ENCODE measurements around the gene KLHL26. TPM values are rescaled to one million over a fixed set of nuclear protein-coding genes. Genes with fewer than 3 reads are reported as not detected.
A peak's percentile ranks its signal among the peaks of the same experiment; 100 is the strongest.

KLHL26 gene
- total RNA-seq, 4 donors from 2014 or later = 9.9 to 16.0 (median 10.9) TPM

DNA sequence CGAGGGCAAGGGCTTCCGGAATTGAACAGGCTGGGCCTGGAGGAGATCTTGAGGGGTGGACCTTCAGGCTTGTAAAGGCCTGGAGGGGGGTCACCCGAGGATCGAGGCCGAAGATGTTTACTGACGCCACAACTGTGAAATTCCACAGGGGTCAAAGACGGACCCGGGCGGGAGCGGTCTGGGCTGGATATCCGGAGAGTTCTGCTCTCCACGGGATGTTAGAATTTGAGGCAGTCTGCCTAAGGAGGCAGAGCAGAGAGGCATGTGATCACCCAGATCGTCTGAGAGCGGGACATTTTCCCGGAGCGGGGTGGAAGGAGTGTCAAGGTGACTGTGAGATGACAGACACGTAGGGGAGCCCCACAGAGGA is 13.2 kb downstream of the KLHL26 start:
- Histone ChIP-seq H3K36me3 (no peaks in the 10 kb centered on the region), H3K4me3 (no peak overlapping the region), H3K4me1 (peaks cover 0 to 24% (median 1%) of the 10 kb centered on the region in 4 donors), H3K9me3 (no peaks in the 10 kb centered on the region), H3K27me3 (no peaks in the 10 kb centered on the region), H3K27ac (peak overlapping the region; percentile 55 to 86 (median 73))
- TF ChIP-seq, protein P1, sequence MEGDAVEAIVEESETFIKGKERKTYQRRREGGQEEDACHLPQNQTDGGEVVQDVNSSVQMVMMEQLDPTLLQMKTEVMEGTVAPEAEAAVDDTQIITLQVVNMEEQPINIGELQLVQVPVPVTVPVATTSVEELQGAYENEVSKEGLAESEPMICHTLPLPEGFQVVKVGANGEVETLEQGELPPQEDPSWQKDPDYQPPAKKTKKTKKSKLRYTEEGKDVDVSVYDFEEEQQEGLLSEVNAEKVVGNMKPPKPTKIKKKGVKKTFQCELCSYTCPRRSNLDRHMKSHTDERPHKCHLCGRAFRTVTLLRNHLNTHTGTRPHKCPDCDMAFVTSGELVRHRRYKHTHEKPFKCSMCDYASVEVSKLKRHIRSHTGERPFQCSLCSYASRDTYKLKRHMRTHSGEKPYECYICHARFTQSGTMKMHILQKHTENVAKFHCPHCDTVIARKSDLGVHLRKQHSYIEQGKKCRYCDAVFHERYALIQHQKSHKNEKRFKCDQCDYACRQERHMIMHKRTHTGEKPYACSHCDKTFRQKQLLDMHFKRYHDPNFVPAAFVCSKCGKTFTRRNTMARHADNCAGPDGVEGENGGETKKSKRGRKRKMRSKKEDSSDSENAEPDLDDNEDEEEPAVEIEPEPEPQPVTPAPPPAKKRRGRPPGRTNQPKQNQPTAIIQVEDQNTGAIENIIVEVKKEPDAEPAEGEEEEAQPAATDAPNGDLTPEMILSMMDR (IDR thresholded peaks at IDR 0.05) = no peak
- no peak for TF ChIP-seq POLR2A (IDR thresholded peaks at IDR 0.05)
- DNase-seq = no peak

DNA sequence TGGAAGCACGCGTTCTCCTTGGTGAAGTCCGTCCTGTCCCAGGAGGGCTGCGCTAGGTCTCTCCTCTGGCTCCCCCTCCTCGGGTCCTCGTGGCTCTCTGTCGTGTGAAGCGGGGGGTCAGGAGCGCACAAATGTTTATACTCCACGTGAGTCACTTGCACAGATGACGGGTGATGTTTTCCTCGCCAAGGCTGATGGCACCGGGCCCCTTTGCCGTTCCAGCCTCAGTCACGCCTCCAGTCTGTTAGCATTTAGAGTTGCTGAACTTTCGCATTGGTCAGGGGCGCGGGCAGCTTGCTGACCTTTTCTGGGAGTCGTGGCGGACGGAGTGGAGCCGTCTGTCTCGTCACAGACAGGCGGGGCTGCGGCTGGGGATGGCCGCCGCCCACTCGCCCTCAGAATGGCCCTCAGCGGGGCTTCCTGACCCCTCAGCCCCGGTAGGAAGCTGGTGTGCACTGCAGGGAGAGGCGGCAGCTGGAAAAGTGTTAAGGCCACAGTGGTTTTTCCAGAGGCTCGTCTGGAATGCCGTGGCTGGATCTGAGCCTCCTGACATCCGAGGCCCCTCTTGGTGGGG is 13.7 kb downstream of the KLHL26 start:
- Histone ChIP-seq H3K4me3 (no peak overlapping the region), H3K4me1 (peaks cover 0 to 21% (median 1%) of the 10 kb centered on the region in 4 donors), H3K36me3 (no peaks in the 10 kb centered on the region), H3K9me3 (no peaks in the 10 kb centered on the region), H3K27ac (peak overlapping the region; percentile 55 to 86 (median 73)), H3K27me3 (no peaks in the 10 kb centered on the region)
- peak in 1 of 3 donors; percentile 75 for DNase-seq
- TF ChIP-seq POLR2A (IDR thresholded peaks at IDR 0.05) = no peak
- TF ChIP-seq, protein P1 (IDR thresholded peaks at IDR 0.05) = no peak

DNA sequence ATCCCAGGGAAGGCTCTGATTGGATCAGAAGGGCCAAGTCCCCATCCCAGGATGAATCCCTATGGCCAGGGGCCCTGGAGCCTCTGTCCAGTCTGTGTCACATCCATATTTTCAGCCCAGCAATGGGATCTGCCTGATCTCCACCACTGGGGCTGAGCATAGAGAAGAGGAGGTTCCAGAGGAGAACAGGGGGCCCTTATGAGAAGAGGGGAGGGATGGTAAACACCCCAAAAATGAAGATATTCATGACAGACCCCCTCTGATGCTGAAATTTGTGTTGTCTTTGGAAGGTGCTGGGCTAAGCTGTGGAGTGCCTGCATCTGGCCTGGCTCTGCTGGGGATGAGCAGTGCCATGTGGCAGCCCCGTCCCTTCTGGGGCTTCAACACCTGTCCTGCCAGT is 14.5 kb downstream of the KLHL26 start:
- Histone ChIP-seq H3K9me3 (no peaks in the 10 kb centered on the region), H3K27ac (peak overlapping the region; percentile 55 to 86 (median 73)), H3K27me3 (no peaks in the 10 kb centered on the region), H3K36me3 (no peaks in the 10 kb centered on the region), H3K4me3 (no peak overlapping the region), H3K4me1 (peaks cover 0 to 21% (median 1%) of the 10 kb centered on the region in 4 donors)
- TF ChIP-seq, protein P1 (IDR thresholded peaks at IDR 0.05) = no peak
- TF ChIP-seq POLR2A (IDR thresholded peaks at IDR 0.05) = no peak
- no peak for DNase-seq

DNA sequence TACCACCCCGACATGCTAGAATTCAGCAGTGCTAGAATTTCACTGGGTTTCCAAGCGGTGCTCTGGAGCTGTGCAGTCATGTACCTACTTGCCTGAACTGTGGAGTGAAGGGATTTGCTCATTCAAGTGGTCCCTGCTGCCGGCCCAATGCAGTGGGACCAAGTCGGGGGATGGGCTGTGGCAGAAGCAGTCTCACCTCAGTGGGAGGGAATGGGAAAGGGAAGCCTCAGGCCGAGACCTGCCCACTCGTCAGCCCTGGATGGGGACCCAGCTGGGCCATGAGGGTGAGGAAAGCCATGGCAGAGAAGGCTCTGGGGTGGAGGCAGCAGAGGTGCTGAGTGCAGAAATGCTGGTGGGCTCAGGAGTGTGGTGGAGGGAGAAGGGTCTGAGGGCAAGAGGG is 14.9 kb downstream of the KLHL26 start:
- Histone ChIP-seq H3K36me3 (no peaks in the 10 kb centered on the region), H3K9me3 (no peaks in the 10 kb centered on the region), H3K4me1 (peaks cover 0 to 21% (median 1%) of the 10 kb centered on the region in 4 donors), H3K27ac (peak overlapping the region in 3 of 4 donors; percentile 68 to 86 (median 78)), H3K4me3 (no peak overlapping the region), H3K27me3 (no peaks in the 10 kb centered on the region)
- TF ChIP-seq, protein P1 (IDR thresholded peaks at IDR 0.05) = no peak
- TF ChIP-seq POLR2A (IDR thresholded peaks at IDR 0.05) = no peak
- peak in 1 of 3 donors; percentile 43 for DNase-seq

DNA sequence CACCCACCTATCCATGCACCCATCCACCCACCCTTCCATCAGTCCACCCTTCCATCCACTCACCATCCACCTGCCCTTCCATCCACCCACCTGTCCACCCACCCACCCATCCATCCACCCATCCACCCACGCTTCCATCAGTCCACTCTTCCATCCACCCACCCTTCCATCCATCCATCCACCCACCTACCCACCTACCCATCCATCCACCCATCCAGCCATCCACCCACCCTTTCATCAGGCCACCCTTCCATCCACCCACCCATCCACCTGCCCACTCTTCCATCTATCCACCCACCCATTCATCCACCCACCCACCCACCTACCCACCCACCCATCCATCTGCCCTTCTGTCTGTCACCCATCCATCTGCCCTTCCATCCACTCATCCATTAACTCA is 17.0 kb downstream of the KLHL26 start:
- Histone ChIP-seq H3K27ac (no peak overlapping the region), H3K4me1 (peaks cover 0 to 27% (median 0%) of the 10 kb centered on the region in 4 donors), H3K4me3 (no peak overlapping the region), H3K27me3 (no peaks in the 10 kb centered on the region), H3K9me3 (no peaks in the 10 kb centered on the region), H3K36me3 (no peaks in the 10 kb centered on the region)
- TF ChIP-seq, protein P1 (IDR thresholded peaks at IDR 0.05) = no peak
- TF ChIP-seq POLR2A (IDR thresholded peaks at IDR 0.05) = no peak
- DNase-seq = no peak
